HG02970 (cell line): ENCODE data around the gene MTPN.

Source experiments
- ATAC-seq: cut with Tn5 transposase; IDR thresholded peaks from one replicate; pipeline ENCODE4 v1.9.1; 2021; ENCODE audit warnings: mild to moderate bottlenecking, moderate library complexity, moderate number of reproducible peaks; ENCODE audit not compliant: unreplicated experiment, low FRiP score

The MTPN gene

DNA sequence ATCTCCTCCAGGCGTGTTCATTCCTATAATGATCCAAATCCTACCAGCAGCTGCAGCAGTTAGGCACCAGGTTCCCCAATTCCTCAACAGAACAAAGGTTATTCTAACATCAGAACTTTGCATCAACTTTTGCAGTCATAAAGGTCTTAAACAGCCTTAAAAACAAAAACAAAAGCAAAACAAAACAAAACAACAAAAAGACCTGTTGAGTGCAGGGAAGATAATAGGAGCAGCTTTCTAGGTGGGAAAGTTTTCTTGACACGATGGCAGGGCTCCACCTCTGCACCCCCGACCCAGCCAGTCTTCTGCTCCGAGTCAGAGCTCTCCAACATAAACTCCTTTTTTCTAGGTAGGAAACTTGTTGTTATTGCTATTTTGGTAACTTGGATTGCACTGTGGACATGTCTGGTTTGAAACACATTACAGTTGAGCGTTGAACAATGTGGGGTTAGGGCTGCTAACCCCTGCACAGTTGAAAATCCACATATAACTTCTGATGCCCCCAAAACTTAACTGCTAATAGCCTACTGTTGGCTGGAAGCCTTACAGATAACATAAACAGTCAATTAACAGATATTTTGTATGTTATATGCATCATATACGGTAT is 77.6 kb downstream of the MTPN start:
- ATAC-seq, result no peak

- ATAC-seq, result no peak
These were observed 78.9 kb downstream of the MTPN start for GRCh38 chr7:135898226-135898625.

DNA sequence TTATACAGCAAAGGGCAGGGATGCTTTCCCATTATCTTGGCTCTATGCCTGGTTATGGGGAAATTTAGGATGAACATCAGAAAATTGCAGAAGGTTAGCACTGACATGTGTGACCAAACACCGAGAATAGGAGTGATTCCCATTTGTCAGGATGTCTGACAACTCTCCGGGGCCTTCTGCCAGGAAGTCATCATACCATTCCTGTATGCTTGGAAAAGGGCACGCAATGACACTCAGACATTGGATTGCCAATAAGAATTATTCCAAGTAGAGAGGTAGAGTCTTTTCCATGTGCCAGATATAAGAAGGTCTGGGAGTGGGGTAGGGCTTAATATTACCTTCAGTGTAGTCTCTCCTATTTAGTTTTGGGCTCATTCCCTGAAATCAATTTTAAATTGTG is 82.3 kb downstream of the MTPN start:
- ATAC-seq, result no peak

DNA sequence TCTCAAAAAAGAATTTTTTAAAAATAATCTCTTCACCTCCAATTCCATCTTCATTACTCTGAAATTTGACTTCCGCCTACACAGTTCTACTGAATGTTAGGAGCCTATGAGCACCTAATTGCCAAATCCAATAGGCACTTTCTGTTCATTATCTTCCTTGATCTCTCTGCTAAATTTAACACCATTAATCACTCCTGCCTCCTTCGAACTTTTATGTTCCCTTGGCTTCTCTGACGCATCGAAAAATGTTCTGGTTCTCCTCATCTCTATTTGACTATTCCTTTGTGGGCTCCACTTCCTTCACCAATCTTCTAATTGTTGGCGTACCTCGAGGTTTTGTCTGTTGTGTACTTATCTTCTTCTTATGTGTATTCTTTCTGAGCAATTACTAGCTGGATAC is 87.3 kb downstream of the MTPN start:
- ATAC-seq, result no peak

GRCh38 chr7:135888740-135889139 is 88.4 kb downstream of the MTPN start:
- no peak for ATAC-seq

- ATAC-seq, result no peak
These were observed 90.6 kb downstream of the MTPN start for GRCh38 chr7:135886345-135887132.

GRCh38 chr7:135884495-135885232 is 92.5 kb downstream of the MTPN start:
- ATAC-seq, result no peak

- ATAC-seq, result no peak
These were observed 97.9 kb downstream of the MTPN start for GRCh38 chr7:135879233-135879632.

DNA sequence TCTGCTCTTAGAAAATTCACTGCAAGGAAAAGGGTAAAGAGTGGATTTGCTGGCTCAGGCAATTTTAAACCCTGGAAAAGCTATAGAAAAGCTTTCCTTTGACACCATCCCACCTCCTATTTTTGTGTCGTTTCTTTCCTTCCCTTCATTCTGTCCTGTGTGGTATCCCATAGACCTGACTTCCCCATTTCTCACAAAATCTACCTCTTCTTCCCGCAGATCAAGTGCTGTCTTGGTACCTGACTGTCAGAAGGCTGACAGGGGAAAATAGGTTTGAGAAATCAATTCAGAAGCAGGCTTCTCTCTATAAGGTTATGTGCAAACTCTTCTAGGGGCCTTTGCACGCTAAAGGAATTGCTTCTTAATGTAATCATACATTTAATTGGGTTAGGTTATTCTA is 98.9 kb downstream of the MTPN start:
- ATAC-seq, result no peak

GRCh38 chr7:135877805-135878204 is 99.4 kb downstream of the MTPN start:
- ATAC-seq, result no peak
